B cell (primary cell): ENCODE measurements around the gene PIF1. TPM values are rescaled to one million over a fixed set of nuclear protein-coding genes. Genes with fewer than 3 reads are reported as not detected.

ENCODE experiments used
- ATAC-seq: fragments of 200-7000 bp; cut with Tn5 transposase; one replicate; pipeline ENCODE4 v1.10.0; 2021; ENCODE audit warnings: low read depth, mild to moderate bottlenecking, moderate number of reproducible peaks, moderate library complexity
- CTCF ChIA-PET: fragments of 350-600 bp; sonication (Branson Sonifier 250); formaldehyde crosslinking; loops from one replicate; lab custom pipeline; 2021; ENCODE audit warnings: antibody characterized with exemption, inconsistent platforms; lab: Charles Lee
- POLR2A ChIA-PET: fragments of 350-600 bp; sonication (Branson Sonifier 250); formaldehyde crosslinking; loops from one replicate; lab custom pipeline; 2021; ENCODE audit warnings: antibody characterized with exemption; lab: Charles Lee
- DNase-seq: peaks from one replicate; pipeline ENCODE4 v3.0.0; 2013
- H2AFZ ChIP-seq: 2 replicates; pipeline ENCODE4 v1.6.1; 2012; ENCODE audit warnings: mild to moderate bottlenecking, low read depth, low read length; ENCODE audit not compliant: insufficient read depth, poor library complexity, severe bottlenecking
- H3K27ac ChIP-seq, 2 donors: 1 replicate in 1 of 2; 2 replicates in 1 of 2; pipeline ENCODE4 v1.5.1; 2012 to 2013; ENCODE audit warnings: low read length in 2 of 2, mild to moderate bottlenecking in 2 of 2, moderate library complexity in 1 of 2
- H3K27me3 ChIP-seq, 4 experiments: fragments of 200-600 bp in 1 of 4; sonication (generic) in 1 of 4; replicated peaks in 1 of 4; 1 replicate in 2 of 4; 2 replicates in 2 of 4; pipeline versions ENCODE4 v1.6.1 to v1.7.0; 2013 to 2016; ENCODE audit warnings: low read length in 3 of 4, mild to moderate bottlenecking in 2 of 4, mixed read lengths in 1 of 4, moderate library complexity in 1 of 4; ENCODE audit not compliant: insufficient read depth in 4 of 4, control insufficient read depth in 3 of 4; ENCODE audit errors: control extremely low read depth in 1 of 4
- H3K36me3 ChIP-seq, 2 experiments: replicated peaks in 1 of 2; 1 replicate in 1 of 2; 2 replicates in 1 of 2; pipeline versions ENCODE4 v1.6.1 to v1.7.1; 2013; ENCODE audit warnings: low read length in 1 of 2; ENCODE audit not compliant: insufficient read depth in 2 of 2, control insufficient read depth in 1 of 2; ENCODE audit errors: control extremely low read depth in 1 of 2, extremely low read depth in 1 of 2
- H3K4me1 ChIP-seq, 2 donors: fragments of 200-600 bp in 1 of 2; sonication (generic) in 1 of 2; 1 replicate in 1 of 2; 2 replicates in 1 of 2; pipeline versions ENCODE4 v1.5.1 to v1.6.1; 2013 to 2017; ENCODE audit warnings: low read length in 2 of 2; ENCODE audit not compliant: control insufficient read depth in 2 of 2, insufficient read depth in 2 of 2
- H3K4me2 ChIP-seq: replicated peaks from 2 replicates; pipeline ENCODE3; 2012; ENCODE audit warnings: mild to moderate bottlenecking, low read depth, low read length; ENCODE audit not compliant: poor library complexity, severe bottlenecking
- H3K4me3 ChIP-seq, 5 experiments: fragments of 200-600 bp in 1 of 5; sonication (generic) in 1 of 5; 1 replicate in 3 of 5; 2 replicates in 2 of 5; pipeline versions ENCODE4 v1.5.1 to v1.7.0; 2011 to 2016; ENCODE audit warnings: low read length in 4 of 5, mild to moderate bottlenecking in 4 of 5, low read depth in 2 of 5, control low read depth in 1 of 5, moderate library complexity in 1 of 5; ENCODE audit not compliant: insufficient read depth in 1 of 5; ENCODE audit errors: control extremely low read depth in 1 of 5, extremely low read depth in 1 of 5
- H3K79me2 ChIP-seq: fragments of 200-600 bp; sonication (generic); one replicate; pipeline ENCODE4 v1.6.0; 2016; ENCODE audit warnings: low read length; ENCODE audit not compliant: control insufficient read depth, insufficient read depth
- H3K9ac ChIP-seq: fragments of 200-600 bp; sonication (generic); 2 replicates; pipeline ENCODE4 v1.6.1; 2017; ENCODE audit warnings: mild to moderate bottlenecking, low read length, moderate library complexity
- H3K9me3 ChIP-seq, 3 donors: one replicate each; pipeline versions ENCODE4 v1.6.1 to v1.7.1; 2013; ENCODE audit warnings: low read length in 2 of 3; ENCODE audit not compliant: control insufficient read depth in 2 of 3, insufficient read depth in 1 of 3; ENCODE audit errors: control extremely low read depth in 1 of 3
- H4K20me1 ChIP-seq: 2 replicates; pipeline ENCODE4 v1.6.0; 2012; ENCODE audit warnings: mild to moderate bottlenecking, low read length; ENCODE audit not compliant: insufficient read depth, control insufficient read depth, poor library complexity, severe bottlenecking
- H3K27ac Mint-ChIP-seq: one replicate; pipeline ENCODE4 v1.8.0; 2021; ENCODE audit warnings: mixed read lengths
- H3K27me3 Mint-ChIP-seq: one replicate; pipeline ENCODE4 v1.8.0; 2021; ENCODE audit warnings: mixed read lengths
- H3K4me1 Mint-ChIP-seq: one replicate; pipeline ENCODE4 v1.8.0; 2021; ENCODE audit warnings: mixed read lengths
- H3K4me3 Mint-ChIP-seq: one replicate; pipeline ENCODE4 v1.8.0; 2021; ENCODE audit warnings: mixed read lengths
- H3K9me3 Mint-ChIP-seq: one replicate; pipeline ENCODE4 v1.8.0; 2022; ENCODE audit warnings: mixed read lengths; ENCODE audit not compliant: insufficient read depth
- EZH2 ChIP-seq: IDR thresholded peaks from 2 replicates; pipeline ENCODE4 v1.6.1; 2012; ENCODE audit warnings: borderline replicate concordance, low read depth, mild to moderate bottlenecking, moderate library complexity, low read length; ENCODE audit not compliant: insufficient read depth, poor library complexity, severe bottlenecking
- WGBS: methylation state at CpG from one replicate; pipeline ENCODE4 v1.1.5; 2013; ENCODE audit warnings: missing lambda C conversion rate; ENCODE audit not compliant: insufficient coverage; 5-methylcytosine and 5-hydroxymethylcytosine counted together
- intact Hi-C: fragments of 100-400 bp; cut with micrococcal nuclease; formaldehyde crosslinking; loops from one replicate; pipeline ENCODE4 v1.10.0; 2022
- polyA plus RNA-seq: library from polyadenylated mRNA; depleted of rRNA; stranded (reverse); fragments of >200 nt; gene quantifications from 2 replicates; pipeline ENCODE4 v1.2.3, GENCODE V29; 2012
- total RNA-seq, 2 donors: library from RNA; stranded (reverse); fragments of 120-200 nt in 1 of 2; gene quantifications; 1 replicate in 1 of 2; 2 replicates in 1 of 2; pipeline versions ENCODE4 v1.2.3 to v1.2.4, GENCODE V29; 2013 to 2022
- TF ChIP-seq, protein P1 (sequence below): fragments of 200-600 bp; IDR thresholded peaks from one replicate; pipeline ENCODE4 v1.8.0; 2022; ENCODE audit warnings: antibody characterized with exemption, mild to moderate bottlenecking

PIF1 gene
- total and polyA plus RNA-seq, 2 donors (not counting 1 experiment from before 2014, with no cell fraction given), result 2.0 to 6.2 TPM

DNA sequence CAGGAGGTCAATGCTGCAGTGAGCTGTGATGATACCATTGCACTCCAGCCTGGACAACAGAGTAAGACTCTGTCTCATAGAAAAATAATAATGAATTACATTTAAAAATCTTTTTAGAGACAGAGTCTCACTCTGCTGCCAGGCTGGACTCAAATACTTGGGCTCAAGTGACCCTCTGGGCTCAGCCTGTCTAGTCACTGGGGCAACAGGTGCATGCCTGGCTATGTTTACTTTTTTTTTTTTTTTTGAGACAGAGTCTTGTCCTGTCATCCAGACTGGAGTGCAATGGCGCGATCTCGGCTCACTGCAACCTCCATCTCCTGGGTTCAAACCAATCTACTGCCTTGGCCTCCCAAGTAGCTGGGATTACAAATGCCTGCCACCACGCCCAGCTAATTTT is 8.2 kb upstream of the PIF1 start:
- no peak overlapping the region for H3K4me2 ChIP-seq
- ChIA-PET POLR2A (no interaction called here), CTCF (interaction anchor here (0.7 to 3.1 kb wide), 3 partner anchors 18 to 24 kb away, joined by 5 to 34 read pairs (median 5); no protein-coding TSS in a partner anchor)
- H3K36me3 ChIP-seq, result no peaks in the 10 kb centered on the region
- no peak for ATAC-seq
- no peak overlapping the region for H2AFZ ChIP-seq
- H3K9me3 ChIP-seq, result peaks cover 0 to 5% (median 0%) of the 10 kb centered on the region in 3 donors
- no peaks in the 10 kb centered on the region for H3K27me3 ChIP-seq
- peaks cover 5 to 12% of the 10 kb centered on the region in 2 donors for H3K4me1 ChIP-seq
- no peak for DNase-seq
- intact Hi-C loops, result no loop called here
- no peak overlapping the region for H3K9ac ChIP-seq
- H3K79me2 ChIP-seq, result no peaks in the 10 kb centered on the region
- no peak overlapping the region for H3K27ac Mint-ChIP-seq
- no peaks in the 10 kb centered on the region for H3K27me3 Mint-ChIP-seq
- no peak overlapping the region for H3K27ac ChIP-seq
- H3K4me3 ChIP-seq, result no peak overlapping the region
- peaks cover 18% of the 10 kb centered on the region for H3K4me1 Mint-ChIP-seq
- H3K9me3 Mint-ChIP-seq, result peaks cover 2% of the 10 kb centered on the region
- WGBS, result no CpG with 5 or more reads among the region's 4 CpGs
- no peak for TF ChIP-seq EZH2
- TF ChIP-seq, protein P1, sequence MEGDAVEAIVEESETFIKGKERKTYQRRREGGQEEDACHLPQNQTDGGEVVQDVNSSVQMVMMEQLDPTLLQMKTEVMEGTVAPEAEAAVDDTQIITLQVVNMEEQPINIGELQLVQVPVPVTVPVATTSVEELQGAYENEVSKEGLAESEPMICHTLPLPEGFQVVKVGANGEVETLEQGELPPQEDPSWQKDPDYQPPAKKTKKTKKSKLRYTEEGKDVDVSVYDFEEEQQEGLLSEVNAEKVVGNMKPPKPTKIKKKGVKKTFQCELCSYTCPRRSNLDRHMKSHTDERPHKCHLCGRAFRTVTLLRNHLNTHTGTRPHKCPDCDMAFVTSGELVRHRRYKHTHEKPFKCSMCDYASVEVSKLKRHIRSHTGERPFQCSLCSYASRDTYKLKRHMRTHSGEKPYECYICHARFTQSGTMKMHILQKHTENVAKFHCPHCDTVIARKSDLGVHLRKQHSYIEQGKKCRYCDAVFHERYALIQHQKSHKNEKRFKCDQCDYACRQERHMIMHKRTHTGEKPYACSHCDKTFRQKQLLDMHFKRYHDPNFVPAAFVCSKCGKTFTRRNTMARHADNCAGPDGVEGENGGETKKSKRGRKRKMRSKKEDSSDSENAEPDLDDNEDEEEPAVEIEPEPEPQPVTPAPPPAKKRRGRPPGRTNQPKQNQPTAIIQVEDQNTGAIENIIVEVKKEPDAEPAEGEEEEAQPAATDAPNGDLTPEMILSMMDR, result no peak
- H4K20me1 ChIP-seq, result no peaks in the 10 kb centered on the region
- no peak overlapping the region for H3K4me3 Mint-ChIP-seq

DNA sequence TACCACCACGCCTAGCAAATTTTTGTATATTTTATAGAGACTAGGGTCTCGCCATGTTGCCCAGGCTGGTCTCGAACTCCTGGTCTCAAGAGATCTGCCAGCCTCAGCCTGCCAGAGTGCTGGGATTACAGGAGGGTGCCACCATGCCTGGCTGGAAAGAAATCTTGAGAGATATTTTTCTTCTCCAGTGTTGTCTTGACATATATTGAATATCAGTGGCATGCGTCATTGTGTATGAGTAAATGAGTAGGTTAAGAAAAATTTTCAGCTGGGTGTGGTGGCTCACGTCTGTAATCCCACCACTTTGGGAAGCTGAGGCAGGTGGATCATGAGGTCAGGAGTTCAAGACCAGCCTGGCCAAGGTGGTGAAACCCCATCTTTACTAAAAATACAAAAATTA is 3.5 kb upstream of the PIF1 start:
- ChIA-PET CTCF (interaction anchor here (1.2 to 1.4 kb wide), 3 partner anchors 11 to 64 kb away, joined by 3 to 4 read pairs (median 4); no protein-coding TSS in a partner anchor), POLR2A (no interaction called here)
- Histone ChIP-seq H3K9ac (no peak overlapping the region), H3K4me3 (no peak overlapping the region), H3K9me3 (no peaks in the 10 kb centered on the region), H3K4me2 (no peak overlapping the region), H3K79me2 (no peaks in the 10 kb centered on the region), H3K27ac (no peak overlapping the region), H2AFZ (no peak overlapping the region), H3K36me3 (no peaks in the 10 kb centered on the region), H3K27me3 (peaks cover 0 to 5% (median 2%) of the 10 kb centered on the region in 4 experiments), H3K4me1 (peaks cover 14 to 21% of the 10 kb centered on the region in 2 donors), H4K20me1 (no peaks in the 10 kb centered on the region)
- peaks cover 21% of the 10 kb centered on the region for H3K4me1 Mint-ChIP-seq
- TF ChIP-seq, protein P1, result no peak
- TF ChIP-seq EZH2, result no peak
- intact Hi-C loops, result loop anchor here (5.0 kb wide), 1 partner anchor 163 kb away; no protein-coding TSS in a partner anchor
- H3K9me3 Mint-ChIP-seq, result no peaks in the 10 kb centered on the region
- no peak overlapping the region for H3K27ac Mint-ChIP-seq
- DNase-seq (no peak), ATAC-seq (no peak)
- no peak overlapping the region for H3K4me3 Mint-ChIP-seq
- WGBS, result 100% methylated on average over 3 of the region's 5 CpGs
- no peaks in the 10 kb centered on the region for H3K27me3 Mint-ChIP-seq
